ENCODE results near the gene EFHC1.

DNA sequence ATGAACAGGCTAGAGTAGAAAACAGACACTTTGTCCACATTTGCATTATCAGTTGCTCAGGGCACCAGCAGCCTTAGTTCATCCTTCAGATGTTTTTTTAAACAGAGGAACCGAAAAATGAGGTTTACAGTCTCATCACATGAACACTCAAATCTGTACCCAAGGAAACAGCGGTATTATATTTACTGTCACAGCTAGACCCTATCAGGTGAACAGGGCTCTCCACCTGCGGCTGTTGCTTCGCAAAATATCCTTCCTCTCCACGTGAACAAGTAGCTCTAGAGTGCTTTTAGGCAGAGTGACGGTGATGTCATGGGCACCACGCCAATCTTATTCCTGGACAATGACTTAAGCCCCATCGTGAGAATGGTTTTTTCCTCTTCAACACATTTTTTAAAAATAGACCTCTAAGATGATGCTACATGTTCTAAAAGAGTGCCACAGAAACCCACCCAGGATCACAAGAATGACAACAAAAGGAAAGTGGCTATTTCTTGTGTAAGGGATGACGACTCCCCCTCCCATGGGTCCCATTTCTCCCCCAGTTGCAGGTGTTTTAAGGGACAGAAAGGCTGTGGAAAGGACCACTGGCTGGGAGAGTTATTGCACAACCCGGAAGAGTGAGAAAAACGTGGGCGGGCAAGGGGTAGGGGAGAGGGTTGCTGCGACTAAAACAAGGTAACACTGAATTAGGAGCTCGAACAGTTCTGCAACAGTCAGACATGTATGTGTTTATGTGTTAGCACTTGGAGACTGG, 77.7 kb downstream of the EFHC1 start:
- TF ChIP-seq, protein P1, sequence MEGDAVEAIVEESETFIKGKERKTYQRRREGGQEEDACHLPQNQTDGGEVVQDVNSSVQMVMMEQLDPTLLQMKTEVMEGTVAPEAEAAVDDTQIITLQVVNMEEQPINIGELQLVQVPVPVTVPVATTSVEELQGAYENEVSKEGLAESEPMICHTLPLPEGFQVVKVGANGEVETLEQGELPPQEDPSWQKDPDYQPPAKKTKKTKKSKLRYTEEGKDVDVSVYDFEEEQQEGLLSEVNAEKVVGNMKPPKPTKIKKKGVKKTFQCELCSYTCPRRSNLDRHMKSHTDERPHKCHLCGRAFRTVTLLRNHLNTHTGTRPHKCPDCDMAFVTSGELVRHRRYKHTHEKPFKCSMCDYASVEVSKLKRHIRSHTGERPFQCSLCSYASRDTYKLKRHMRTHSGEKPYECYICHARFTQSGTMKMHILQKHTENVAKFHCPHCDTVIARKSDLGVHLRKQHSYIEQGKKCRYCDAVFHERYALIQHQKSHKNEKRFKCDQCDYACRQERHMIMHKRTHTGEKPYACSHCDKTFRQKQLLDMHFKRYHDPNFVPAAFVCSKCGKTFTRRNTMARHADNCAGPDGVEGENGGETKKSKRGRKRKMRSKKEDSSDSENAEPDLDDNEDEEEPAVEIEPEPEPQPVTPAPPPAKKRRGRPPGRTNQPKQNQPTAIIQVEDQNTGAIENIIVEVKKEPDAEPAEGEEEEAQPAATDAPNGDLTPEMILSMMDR (IDR thresholded peaks at IDR 0.05) = no peak
- no peak for TF ChIP-seq POLR2AphosphoS5 (IDR thresholded peaks at IDR 0.05)

Measured in prostate gland (tissue), 2 donors.